HCT116 (cell line): ENCODE measurements around the gene BAD.

ENCODE experiments used
- CTCF ChIP-seq, 3 experiments: fragments of 200-600 bp in 1 of 3; sonication (generic) in 1 of 3; IDR thresholded peaks in 2 of 3; conservative IDR thresholded peaks in 1 of 3; 2 replicates each; pipeline ENCODE4 v1.5.1; 2012 to 2017; ENCODE audit warnings: low read depth in 2 of 3, low read length in 2 of 3, antibody characterized with exemption in 1 of 3, borderline replicate concordance in 1 of 3, control low read depth in 1 of 3, mild to moderate bottlenecking in 1 of 3, mixed read lengths in 1 of 3, mixed run types in 1 of 3, moderate library complexity in 1 of 3; ENCODE audit not compliant: insufficient read depth in 1 of 3
- JUND ChIP-seq: IDR thresholded peaks from 2 replicates; pipeline ENCODE4 v1.6.1; 2012
- MAX ChIP-seq: IDR thresholded peaks from 2 replicates; pipeline ENCODE4 v1.6.1; 2012
- ZNF274 ChIP-seq: fragments of 200-500 bp; sonication (Bioruptor generic); IDR thresholded peaks from 2 replicates; pipeline ENCODE4 v1.6.1; 2014; ENCODE audit warnings: mild to moderate bottlenecking, low read depth, low read length, inconsistent platforms

- no peak; the same call in 1 of the 2 replicates for TF ChIP-seq MAX
- TF ChIP-seq ZNF274, result no peak
- TF ChIP-seq JUND, result no peak
- no peak for TF ChIP-seq CTCF (IDR thresholded peaks at IDR 0.05 in 2 of 3, conservative IDR thresholded peaks at IDR 0.05 in 1 of 3; ENCODE audit: borderline replicate concordance in 1 of 3, insufficient read depth in 1 of 3, low read depth in 2 of 3, low read length in 2 of 3)
These were observed 758 bp upstream of the BAD start, which contains the start of gene GPR137 for GRCh38 chr11:64284962-64285884.
